Subcutaneous abdominal adipose tissue (tissue), 5 donors: Measurements from ENCODE around the gene NDUFV2.

Experiments
- H3K27ac ChIP-seq: one replicate; pipeline ENCODE4 v1.7.0; 2013; ENCODE audit warnings: low read depth, mild to moderate bottlenecking, inconsistent platforms, low read length, moderate library complexity
- H3K27me3 ChIP-seq, 5 donors: one replicate each; pipeline ENCODE4 v1.7.0; 2013; ENCODE audit warnings: low read length in 5 of 5, inconsistent platforms in 1 of 5; ENCODE audit not compliant: control insufficient read depth in 5 of 5, insufficient read depth in 4 of 5
- H3K36me3 ChIP-seq, 5 donors: one replicate each; pipeline ENCODE4 v1.7.0; 2013; ENCODE audit warnings: low read length in 5 of 5; ENCODE audit not compliant: control insufficient read depth in 5 of 5, insufficient read depth in 5 of 5
- H3K4me1 ChIP-seq, 5 donors: one replicate each; pipeline ENCODE4 v1.7.0; 2013; ENCODE audit warnings: low read length in 5 of 5, mild to moderate bottlenecking in 3 of 5, moderate library complexity in 1 of 5; ENCODE audit not compliant: control insufficient read depth in 5 of 5, insufficient read depth in 5 of 5
- H3K4me3 ChIP-seq, 5 donors: one replicate each; pipeline ENCODE4 v1.7.0; 2013; ENCODE audit warnings: low read length in 5 of 5, low read depth in 1 of 5
- H3K9ac ChIP-seq, 5 donors: one replicate each; pipeline ENCODE4 v1.7.0; 2013; ENCODE audit warnings: low read length in 5 of 5, mild to moderate bottlenecking in 4 of 5, moderate library complexity in 3 of 5
- H3K9me3 ChIP-seq, 5 donors: one replicate each; pipeline ENCODE4 v1.7.0; 2013; ENCODE audit warnings: low read length in 5 of 5; ENCODE audit not compliant: control insufficient read depth in 5 of 5
- donor health status: healthy.
- donor health status: healthy.
- donor health status: healthy.
- donor health status: healthy.
- donor health status: healthy.

NDUFV2 gene

DNA sequence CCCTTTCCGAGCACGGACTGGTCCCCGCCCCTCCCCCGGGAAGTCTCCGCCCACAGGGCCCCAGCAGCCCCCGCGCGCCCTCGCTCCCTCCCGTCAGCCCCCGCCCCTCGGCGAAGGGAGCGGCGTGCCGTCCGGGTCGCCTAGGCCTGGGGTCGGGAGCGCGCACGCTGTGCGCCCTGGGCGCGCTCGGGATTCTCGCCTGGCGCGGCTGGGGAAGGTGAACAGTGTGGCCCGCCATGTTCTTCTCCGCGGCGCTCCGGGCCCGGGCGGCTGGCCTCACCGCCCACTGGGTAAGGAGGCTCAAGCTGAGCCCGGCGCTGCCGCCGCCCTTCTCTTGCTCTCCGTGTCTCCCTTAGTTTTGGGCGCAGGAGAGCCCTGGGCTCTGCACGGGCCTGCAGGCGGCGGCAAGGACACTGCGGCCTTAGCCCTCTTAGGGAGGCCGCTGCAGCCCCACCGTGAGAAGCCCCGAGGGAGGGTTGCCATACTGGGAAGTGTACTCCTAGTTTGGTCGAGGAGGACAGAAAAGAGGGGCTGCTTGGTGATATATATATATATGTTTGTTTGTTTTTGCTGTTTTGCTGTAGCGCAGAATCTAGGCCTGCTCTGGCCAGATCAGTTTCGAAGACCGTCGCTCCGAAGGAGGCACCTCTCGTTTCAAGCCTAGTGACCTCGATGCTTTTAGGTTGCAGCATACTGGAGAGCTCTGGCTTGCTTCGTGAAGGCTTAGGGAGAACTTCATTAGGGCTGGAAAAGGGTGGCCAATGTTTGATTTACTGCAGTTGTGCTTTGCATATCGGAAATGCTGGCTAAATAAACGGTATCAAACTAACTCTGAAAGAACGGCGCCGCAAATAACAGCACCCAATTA lies at the start of gene NDUFV2:
NDUFV2 (plus strand) TSS at position 192 of the 868 bp plus-strand sequence; CDS start at position 237, 45 bp downstream.
- peaks cover 4 to 58% (median 49%) of the 10 kb centered on the region in 5 donors for H3K4me1 ChIP-seq

DNA sequence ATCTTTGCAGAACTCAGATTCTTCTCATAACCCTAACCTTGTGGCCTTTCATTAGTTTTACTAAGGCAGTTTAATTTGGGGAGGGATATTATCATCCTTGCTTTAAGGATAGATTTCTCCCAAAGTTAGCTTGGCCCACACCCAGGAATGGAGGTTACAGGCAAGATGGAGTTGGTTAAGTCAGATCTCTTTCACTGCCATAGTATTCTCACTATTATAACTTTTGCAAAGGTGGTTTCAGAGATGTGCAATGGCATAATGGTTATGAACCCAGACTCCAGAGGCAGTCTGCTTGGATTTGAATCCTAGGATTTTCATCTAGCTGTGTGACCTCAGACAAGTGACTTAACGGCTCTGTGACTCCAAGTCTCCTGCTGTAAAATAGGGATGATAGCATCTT lies 48.7 kb upstream of the NDUFV2 start:
- Histone ChIP-seq H3K9me3 (peaks cover 0 to 8% (median 5%) of the 10 kb centered on the region in 5 donors), H3K27me3 (no peaks in the 10 kb centered on the region), H3K27ac (no peak overlapping the region), H3K4me3 (no peak overlapping the region), H3K36me3 (no peaks in the 10 kb centered on the region), H3K9ac (no peak overlapping the region), H3K4me1 (no peaks in the 10 kb centered on the region)

More for the DNA sequence above, at the start of gene NDUFV2:
- H3K27me3 ChIP-seq = no peaks in the 10 kb centered on the region
- H3K4me3 ChIP-seq = peak within 1 kb of the TSS; percentile 73 to 92 (median 88)
- H3K27ac ChIP-seq = peak within 1 kb of the TSS; percentile 95
- no peaks in the 10 kb centered on the region for H3K9me3 ChIP-seq
- peak within 1 kb of the TSS; percentile 20 to 95 (median 81) for H3K9ac ChIP-seq
- no peaks in the 10 kb centered on the region for H3K36me3 ChIP-seq

DNA sequence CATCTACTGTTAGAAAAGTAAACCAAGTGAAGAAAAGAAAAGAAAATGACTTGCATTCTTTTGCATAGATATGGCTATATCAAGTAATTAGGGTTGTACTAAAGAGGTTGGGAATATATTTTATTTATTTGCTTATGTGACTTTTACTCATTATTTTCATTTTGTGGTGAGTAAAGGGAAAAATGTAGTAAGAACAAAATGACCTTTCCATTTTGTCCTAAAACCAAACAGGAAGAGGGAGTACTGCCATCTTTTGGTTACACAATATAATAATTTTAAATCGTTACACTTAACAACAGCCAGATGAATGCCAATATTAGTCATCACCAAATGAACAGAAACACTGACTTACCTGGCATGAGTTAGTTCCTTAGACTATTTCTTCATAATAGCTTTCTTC lies 47.3 kb upstream of the NDUFV2 start:
- Histone ChIP-seq H3K27ac (no peak overlapping the region), H3K4me1 (no peaks in the 10 kb centered on the region), H3K27me3 (no peaks in the 10 kb centered on the region), H3K4me3 (no peak overlapping the region), H3K9ac (no peak overlapping the region), H3K9me3 (peaks cover 0 to 8% (median 5%) of the 10 kb centered on the region in 5 donors), H3K36me3 (no peaks in the 10 kb centered on the region)

DNA sequence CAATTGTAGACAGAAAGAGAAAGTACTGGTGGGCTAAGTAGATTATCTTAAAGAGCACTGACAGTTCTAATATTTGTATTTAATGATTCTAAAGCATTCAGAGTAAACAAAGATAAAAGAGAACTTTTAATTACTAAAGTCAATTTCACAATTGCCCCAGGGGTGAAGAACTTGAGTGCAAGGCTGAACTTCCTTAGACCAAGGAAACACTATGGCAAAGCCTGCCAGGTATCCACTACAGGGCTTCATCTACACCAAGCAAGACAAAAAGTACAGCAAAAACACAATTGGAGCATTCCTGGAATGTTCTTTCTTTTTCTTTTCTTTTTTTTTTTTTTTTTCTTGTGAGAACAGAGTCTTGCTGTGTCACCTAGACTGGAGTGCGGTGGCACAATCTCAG lies 46.9 kb upstream of the NDUFV2 start:
- Histone ChIP-seq H3K4me3 (no peak overlapping the region), H3K9me3 (peaks cover 0 to 8% (median 5%) of the 10 kb centered on the region in 5 donors), H3K27ac (no peak overlapping the region), H3K27me3 (no peaks in the 10 kb centered on the region), H3K36me3 (no peaks in the 10 kb centered on the region), H3K9ac (no peak overlapping the region), H3K4me1 (no peaks in the 10 kb centered on the region)

DNA sequence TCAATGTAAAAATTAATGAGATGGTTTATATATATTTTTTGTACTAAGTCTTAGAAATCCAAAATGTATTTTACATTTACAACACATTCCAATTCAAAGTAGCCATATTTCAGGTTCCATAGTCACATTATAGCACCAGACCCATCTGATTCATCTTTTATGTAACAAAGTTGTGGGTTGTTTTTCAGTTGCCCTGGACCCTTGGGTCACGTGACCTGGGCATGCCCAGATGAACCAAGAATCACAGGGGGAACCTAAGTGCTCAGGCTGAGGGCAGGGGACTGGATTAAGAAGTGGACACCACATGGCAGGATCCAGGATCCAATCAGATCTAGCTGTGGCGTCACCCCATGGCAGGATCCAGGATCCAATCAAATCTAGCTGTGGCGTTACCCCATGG lies 44.9 kb upstream of the NDUFV2 start:
- Histone ChIP-seq H3K27ac (no peak overlapping the region), H3K27me3 (no peaks in the 10 kb centered on the region), H3K4me1 (peaks cover 0 to 2% (median 0%) of the 10 kb centered on the region in 5 donors), H3K9ac (no peak overlapping the region), H3K4me3 (no peak overlapping the region), H3K9me3 (peaks cover 0 to 5% (median 3%) of the 10 kb centered on the region in 5 donors), H3K36me3 (no peaks in the 10 kb centered on the region)

DNA sequence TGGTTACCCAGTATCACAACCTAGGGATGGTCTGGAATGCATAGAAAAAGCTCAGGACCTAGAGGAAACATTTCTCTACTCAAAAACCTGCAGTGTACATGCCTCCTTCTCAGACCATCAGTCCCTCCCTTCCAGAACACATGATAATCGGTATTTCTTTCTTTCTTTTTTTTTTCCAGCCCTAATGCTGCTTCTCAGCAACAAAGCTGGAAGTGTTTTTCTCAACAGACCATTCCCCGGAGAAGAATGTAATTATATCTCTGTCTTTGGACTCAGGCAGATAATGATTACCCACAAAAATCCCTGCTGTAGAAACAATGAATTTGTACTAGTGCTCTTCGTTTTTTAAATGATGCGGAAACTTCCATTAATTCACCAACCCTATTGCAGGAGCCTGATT lies 44.1 kb upstream of the NDUFV2 start:
- Histone ChIP-seq H3K4me3 (no peak overlapping the region), H3K9me3 (no peaks in the 10 kb centered on the region), H3K27ac (no peak overlapping the region), H3K4me1 (peaks cover 0 to 5% (median 0%) of the 10 kb centered on the region in 5 donors), H3K9ac (no peak overlapping the region), H3K27me3 (no peaks in the 10 kb centered on the region), H3K36me3 (no peaks in the 10 kb centered on the region)

DNA sequence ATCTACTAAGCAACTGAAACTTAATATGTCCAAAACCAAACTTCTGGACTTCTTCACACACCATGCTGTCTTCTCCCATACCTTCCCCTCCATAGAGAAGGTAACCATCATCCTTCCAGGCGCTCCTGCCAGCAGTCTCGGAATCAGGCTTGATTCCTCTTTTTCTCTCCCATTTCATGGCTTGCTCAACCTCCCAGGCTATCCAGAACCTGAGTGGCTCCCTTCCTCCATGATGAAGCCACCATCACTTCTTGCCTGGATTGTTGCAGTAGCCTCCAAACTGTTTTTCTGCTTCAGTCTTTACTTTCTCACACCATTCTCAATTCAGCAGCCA lies 40.1 kb upstream of the NDUFV2 start:
- Histone ChIP-seq H3K27ac (no peak overlapping the region), H3K9ac (no peak overlapping the region), H3K4me3 (no peak overlapping the region), H3K9me3 (no peaks in the 10 kb centered on the region), H3K27me3 (no peaks in the 10 kb centered on the region), H3K36me3 (no peaks in the 10 kb centered on the region), H3K4me1 (peaks cover 0 to 5% (median 0%) of the 10 kb centered on the region in 5 donors)

DNA sequence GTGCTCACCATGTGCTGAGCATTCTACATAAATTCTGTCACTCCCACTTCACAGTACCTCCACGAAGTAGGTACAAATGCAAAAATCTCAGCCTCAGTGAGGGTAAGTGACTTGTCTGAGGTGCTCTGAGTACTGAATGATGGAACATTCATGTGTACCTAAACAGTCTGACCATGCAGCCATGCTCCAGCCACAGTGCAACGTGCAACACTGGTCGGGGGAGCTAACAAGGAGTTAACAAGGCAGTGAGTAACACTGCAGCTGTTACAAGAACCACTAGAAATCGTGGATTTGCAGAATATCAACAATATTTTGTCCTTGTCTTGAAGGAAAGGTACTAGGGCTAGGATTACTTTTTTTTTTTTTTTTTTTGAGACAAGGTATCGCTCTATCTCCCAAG lies 36.6 kb upstream of the NDUFV2 start:
- H3K4me3 ChIP-seq = no peak overlapping the region
- no peak overlapping the region for H3K9ac ChIP-seq
- H3K4me1 ChIP-seq = peaks cover 0 to 10% (median 8%) of the 10 kb centered on the region in 5 donors
- no peaks in the 10 kb centered on the region for H3K9me3 ChIP-seq
- no peak overlapping the region for H3K27ac ChIP-seq
- H3K36me3 ChIP-seq = no peaks in the 10 kb centered on the region
- no peaks in the 10 kb centered on the region for H3K27me3 ChIP-seq

DNA sequence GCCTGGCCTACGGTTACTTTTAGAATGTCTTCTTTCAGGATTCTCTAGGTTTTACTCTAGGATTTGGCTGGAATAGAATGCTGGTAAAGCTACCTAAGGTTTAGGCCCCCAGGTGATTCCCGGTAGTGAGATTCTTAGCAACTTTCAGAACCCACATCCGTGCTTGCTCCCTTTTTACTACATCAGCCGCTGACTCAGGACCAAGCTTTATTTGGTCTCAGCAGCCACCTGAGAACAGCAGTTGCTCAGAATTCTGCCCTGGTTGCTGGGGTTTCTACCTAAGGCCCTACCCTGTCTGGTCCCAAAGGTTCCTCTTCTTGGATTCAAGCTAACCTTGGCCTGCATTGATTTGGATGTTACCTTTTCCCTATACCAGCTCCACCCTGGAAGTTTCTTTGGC lies 36.1 kb upstream of the NDUFV2 start:
- Histone ChIP-seq H3K27ac (no peak overlapping the region), H3K9ac (no peak overlapping the region), H3K36me3 (no peaks in the 10 kb centered on the region), H3K9me3 (no peaks in the 10 kb centered on the region), H3K4me1 (peaks cover 0 to 10% (median 8%) of the 10 kb centered on the region in 5 donors), H3K4me3 (no peak overlapping the region), H3K27me3 (no peaks in the 10 kb centered on the region)

DNA sequence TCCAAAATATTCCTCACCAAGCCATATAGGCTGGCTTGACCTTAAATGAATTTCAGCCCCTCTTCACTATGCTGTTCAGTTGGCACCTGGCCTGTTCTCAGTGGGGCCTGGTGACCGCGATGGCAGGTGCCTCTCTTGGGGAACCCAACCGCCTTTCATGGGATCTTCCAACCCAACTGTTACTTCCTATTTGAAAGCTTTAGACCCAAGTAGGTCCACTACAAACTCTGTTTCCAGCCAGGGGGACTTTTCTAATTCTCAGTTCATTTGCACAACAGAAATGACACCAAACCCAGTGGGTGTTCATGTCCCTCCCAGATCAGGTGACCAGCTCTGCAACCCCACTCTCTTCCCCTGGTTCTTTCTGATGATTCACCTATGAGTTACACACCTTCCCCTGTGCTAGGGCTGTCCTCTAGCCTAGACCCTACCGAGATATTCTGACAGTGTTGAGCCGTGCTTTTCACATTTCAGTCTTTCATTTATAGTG lies 35.6 kb upstream of the NDUFV2 start:
- no peaks in the 10 kb centered on the region for H3K27me3 ChIP-seq
- H3K4me1 ChIP-seq = peaks cover 0 to 10% (median 5%) of the 10 kb centered on the region in 5 donors
- no peaks in the 10 kb centered on the region for H3K36me3 ChIP-seq
- H3K9me3 ChIP-seq = no peaks in the 10 kb centered on the region
- no peak overlapping the region for H3K4me3 ChIP-seq
- H3K27ac ChIP-seq = no peak overlapping the region
- H3K9ac ChIP-seq = no peak overlapping the region
